ENCODE results near the gene GRHL3. TPM values are rescaled to one million over a fixed set of nuclear protein-coding genes. Genes with fewer than 3 reads are reported as not detected.

Gene GRHL3
- total RNA-seq, 1 donor from 2014 or later = 0.80 TPM

DNA sequence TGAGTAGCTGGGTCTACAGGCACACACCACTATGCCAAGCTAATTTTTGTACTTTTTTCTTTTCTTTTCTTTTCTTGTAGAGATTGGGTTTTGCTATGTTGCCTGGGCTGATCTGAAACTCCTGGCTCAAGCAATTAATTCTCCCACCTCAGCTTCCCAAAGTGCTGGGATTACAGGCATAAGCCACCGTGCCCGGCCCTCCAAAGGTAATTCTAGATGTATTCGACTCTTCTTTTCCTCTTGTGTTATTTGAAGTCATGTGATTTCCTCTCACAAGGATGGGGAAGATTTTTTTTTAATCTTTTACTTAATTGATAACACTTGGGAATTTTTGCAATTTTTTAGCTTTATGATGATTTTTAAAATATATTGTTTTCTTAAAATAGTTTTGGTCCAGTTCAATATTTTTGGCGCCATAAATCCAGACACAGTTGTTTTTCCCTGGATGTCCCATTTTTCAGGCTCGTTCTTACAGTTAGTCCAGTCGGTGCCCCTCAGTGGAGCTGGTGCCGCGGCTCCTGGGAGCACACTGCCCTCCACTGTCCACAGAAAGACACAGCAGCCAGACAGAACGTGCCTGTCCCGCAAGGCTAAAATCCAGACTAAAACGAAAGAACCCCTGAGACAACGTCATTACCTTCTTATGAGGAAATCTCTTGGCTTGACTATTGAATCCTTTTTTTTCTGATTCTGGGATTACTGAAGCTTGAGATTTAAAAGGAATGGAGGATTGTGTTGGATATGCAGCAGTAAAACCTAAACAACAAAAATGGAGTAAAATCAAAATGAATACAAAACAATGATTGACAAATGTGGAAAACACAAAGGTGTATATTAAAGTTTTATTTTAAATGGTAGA is 72.0 kb downstream of the GRHL3 start:
- DNase-seq = peak; percentile 80

DNA sequence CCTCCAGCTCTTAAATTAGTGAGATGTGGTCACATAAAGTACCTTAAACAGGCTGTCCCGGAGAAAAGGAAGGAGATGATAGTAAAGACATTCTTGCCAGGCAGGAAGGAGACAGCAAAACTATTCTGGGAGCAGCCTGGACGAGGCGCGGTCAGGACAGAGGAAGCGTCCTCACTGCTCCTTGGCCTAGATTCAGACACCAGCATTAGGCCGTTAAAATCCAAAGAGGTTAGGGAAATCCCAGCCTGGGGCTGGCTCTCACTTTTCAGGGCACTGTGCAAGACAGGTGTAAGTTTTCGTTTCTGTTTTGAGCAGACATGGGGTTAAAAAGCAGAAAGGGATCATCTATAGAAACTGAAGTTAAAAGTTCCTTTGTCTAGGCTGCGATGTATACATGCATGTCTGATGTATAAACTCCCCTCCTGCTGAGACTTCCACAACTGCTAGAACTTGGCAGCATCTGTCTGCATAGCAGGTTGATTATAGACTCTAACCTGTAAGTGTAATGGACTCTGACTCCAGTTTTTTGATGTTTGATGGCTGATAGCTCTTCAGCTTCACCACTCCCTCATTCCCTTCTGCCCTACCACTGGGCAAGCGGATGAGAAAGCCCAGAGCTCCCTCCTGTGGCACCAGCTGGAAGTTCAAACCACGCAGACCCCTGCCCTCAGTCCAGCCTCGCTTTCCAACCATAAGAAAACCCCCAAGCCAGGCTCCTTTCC is 72.9 kb downstream of the GRHL3 start:
- Histone ChIP-seq H3K36me3 (no peaks in the 10 kb centered on the region), H3K4me3 (peak overlapping the region; percentile 28), H3K9me3 (no peaks in the 10 kb centered on the region), H3K27me3 (ENCODE audit: low read depth) (no peaks in the 10 kb centered on the region), H3K27ac (peak overlapping the region; percentile 73), H3K4me1 (peaks cover 24% of the 10 kb centered on the region)
- TF ChIP-seq, protein P1, sequence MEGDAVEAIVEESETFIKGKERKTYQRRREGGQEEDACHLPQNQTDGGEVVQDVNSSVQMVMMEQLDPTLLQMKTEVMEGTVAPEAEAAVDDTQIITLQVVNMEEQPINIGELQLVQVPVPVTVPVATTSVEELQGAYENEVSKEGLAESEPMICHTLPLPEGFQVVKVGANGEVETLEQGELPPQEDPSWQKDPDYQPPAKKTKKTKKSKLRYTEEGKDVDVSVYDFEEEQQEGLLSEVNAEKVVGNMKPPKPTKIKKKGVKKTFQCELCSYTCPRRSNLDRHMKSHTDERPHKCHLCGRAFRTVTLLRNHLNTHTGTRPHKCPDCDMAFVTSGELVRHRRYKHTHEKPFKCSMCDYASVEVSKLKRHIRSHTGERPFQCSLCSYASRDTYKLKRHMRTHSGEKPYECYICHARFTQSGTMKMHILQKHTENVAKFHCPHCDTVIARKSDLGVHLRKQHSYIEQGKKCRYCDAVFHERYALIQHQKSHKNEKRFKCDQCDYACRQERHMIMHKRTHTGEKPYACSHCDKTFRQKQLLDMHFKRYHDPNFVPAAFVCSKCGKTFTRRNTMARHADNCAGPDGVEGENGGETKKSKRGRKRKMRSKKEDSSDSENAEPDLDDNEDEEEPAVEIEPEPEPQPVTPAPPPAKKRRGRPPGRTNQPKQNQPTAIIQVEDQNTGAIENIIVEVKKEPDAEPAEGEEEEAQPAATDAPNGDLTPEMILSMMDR (IDR thresholded peaks at IDR 0.05) = peak; percentile 81
- DNase-seq = peak; percentile 65
- intact Hi-C loops (cut with DNase I) = no loop called here
- ATAC-seq = peak; percentile 93

More for the DNA sequence above, 72.0 kb downstream of the GRHL3 start:
- TF ChIP-seq, protein P1 (IDR thresholded peaks at IDR 0.05) = peak; percentile 95
- peak overlapping the region; percentile 73 for H3K27ac ChIP-seq
- no peaks in the 10 kb centered on the region for H3K27me3 ChIP-seq (ENCODE audit: low read depth)
- ATAC-seq = peak; percentile 96 to 97
- no peaks in the 10 kb centered on the region for H3K36me3 ChIP-seq
- peak overlapping the region; percentile 28 for H3K4me3 ChIP-seq
- no peaks in the 10 kb centered on the region for H3K9me3 ChIP-seq
- intact Hi-C loops (cut with DNase I) = no loop called here
- peaks cover 32% of the 10 kb centered on the region for H3K4me1 ChIP-seq

DNA sequence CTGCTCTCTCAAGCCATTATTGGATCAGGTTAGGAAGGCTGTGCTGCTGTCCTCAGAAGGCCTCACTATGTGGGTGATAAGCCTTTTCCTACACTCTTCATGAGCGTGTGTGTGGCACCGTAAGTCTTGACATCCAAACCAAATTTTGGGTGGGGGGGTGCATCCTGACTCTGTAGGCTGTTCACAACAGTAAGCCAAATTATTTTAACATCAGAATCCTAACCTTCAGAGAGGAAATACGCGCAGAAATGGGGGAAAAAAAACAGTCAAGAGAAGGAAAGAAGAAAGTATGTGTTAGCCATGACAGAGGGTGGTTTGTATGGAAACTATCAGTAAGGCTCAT is 73.4 kb downstream of the GRHL3 start:
- Histone ChIP-seq H3K27me3 (ENCODE audit: low read depth) (no peaks in the 10 kb centered on the region), H3K9me3 (no peaks in the 10 kb centered on the region), H3K4me3 (no peak overlapping the region), H3K36me3 (no peaks in the 10 kb centered on the region), H3K4me1 (peaks cover 24% of the 10 kb centered on the region), H3K27ac (peak overlapping the region; percentile 73)
- no peak for ATAC-seq
- TF ChIP-seq, protein P1 (IDR thresholded peaks at IDR 0.05) = peak; percentile 14
- no peak for DNase-seq
- intact Hi-C loops (cut with DNase I) = no loop called here

DNA sequence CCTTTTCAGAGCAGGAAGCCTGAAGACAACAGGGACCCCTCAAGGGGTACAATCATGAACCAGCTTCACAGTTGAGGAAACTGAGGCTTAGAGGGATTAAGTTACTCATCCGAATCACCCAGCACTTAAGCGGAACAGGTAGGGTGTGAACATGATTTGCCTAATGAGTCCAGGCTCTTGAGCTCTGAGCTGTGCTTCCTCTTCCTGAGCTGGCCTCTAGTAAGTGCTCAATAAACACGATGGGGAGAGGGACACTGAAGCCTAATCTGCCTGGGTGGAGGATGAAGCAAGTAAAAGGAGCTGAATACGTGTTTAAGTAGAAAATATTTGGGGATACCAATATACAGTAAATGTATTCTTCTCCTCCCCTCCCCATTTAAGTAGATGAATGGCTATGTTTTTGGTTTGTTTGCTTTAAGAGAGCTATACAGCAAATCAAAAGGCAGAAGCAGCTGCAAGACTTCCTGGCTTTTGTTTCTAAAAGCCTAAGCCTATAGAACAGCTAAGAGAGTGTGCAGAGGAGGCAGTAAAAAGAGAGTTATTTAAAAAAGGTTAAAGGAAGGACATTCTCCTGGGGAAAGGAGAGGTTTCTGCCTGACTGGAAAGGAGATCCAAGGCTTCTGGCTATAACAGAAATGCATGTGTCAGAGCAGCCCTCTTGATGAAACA is 74.0 kb downstream of the GRHL3 start:
- TF ChIP-seq, protein P1 (IDR thresholded peaks at IDR 0.05) = no peak
- Histone ChIP-seq H3K27me3 (ENCODE audit: low read depth) (no peaks in the 10 kb centered on the region), H3K4me3 (no peak overlapping the region), H3K4me1 (peaks cover 24% of the 10 kb centered on the region), H3K36me3 (no peaks in the 10 kb centered on the region), H3K9me3 (no peaks in the 10 kb centered on the region), H3K27ac (peak overlapping the region; percentile 73)
- intact Hi-C loops (cut with DNase I) = no loop called here
- ATAC-seq (no peak), DNase-seq (no peak)

DNA sequence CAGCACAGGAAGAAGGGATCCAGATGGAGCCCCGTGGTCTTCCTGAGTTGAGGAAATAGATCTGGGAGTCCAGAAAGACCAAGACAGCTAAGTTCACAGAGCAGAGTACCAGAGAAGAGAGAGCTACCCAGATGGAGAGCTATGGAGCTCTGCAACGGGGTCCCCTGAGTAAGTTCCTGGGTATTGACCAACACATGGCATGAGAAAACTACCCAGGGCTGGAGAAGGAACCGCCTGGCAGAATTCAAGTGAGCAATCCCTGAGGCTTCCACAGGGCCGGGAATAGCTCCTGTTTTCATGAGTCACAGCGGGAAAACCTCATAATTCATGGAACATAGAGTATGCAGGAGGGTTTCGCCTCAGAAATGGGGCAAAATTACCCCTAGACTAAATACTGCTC is 74.7 kb downstream of the GRHL3 start:
- intact Hi-C loops (cut with DNase I) = no loop called here
- TF ChIP-seq, protein P1 (IDR thresholded peaks at IDR 0.05) = no peak
- Histone ChIP-seq H3K4me1 (peaks cover 18% of the 10 kb centered on the region), H3K27ac (peak overlapping the region; percentile 73), H3K27me3 (ENCODE audit: low read depth) (no peaks in the 10 kb centered on the region), H3K9me3 (no peaks in the 10 kb centered on the region), H3K36me3 (no peaks in the 10 kb centered on the region), H3K4me3 (no peak overlapping the region)
- DNase-seq = no peak
- no peak for ATAC-seq

Data from lower lobe of right lung (tissue), 2 donors.